ENCODE data around the gene RAPGEF5.

The RAPGEF5 gene

GRCh38 chr7:22252936-22253536 lies 103.9 kb downstream of the RAPGEF5 start:
- Mint-ChIP-seq H3K4me1 (no peaks in the 10 kb centered on the region), H3K27me3 (no peaks in the 10 kb centered on the region), H3K27ac (no peak overlapping the region), H3K36me3 (no peaks in the 10 kb centered on the region), H3K9me3 (no peaks in the 10 kb centered on the region), H3K4me3 (no peak overlapping the region)
- no peak for ATAC-seq

DNA sequence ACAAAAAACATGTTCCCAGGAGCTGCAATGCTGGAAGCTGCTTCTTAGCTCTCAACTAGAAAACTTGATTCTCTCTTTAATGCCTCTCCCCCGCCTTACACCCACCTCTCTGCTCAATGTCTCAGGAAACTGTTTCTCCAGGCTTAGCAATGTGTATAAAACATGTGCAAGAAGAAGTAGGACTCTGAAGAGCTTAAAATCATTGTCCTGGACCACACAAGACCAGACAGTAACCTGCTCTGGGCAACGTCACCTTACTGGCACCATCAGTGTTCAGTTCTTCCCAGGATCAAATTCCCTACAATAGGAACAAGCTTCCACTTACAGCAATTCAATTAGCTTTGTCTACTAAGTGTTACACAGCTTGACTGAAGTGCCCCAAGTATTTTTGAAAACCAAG lies 104.9 kb downstream of the RAPGEF5 start:
- Mint-ChIP-seq H3K27ac (no peak overlapping the region), H3K4me1 (no peaks in the 10 kb centered on the region), H3K4me3 (no peak overlapping the region), H3K36me3 (no peaks in the 10 kb centered on the region), H3K27me3 (no peaks in the 10 kb centered on the region), H3K9me3 (no peaks in the 10 kb centered on the region)
- ATAC-seq = no peak

GRCh38 chr7:22251281-22251680 lies 105.7 kb downstream of the RAPGEF5 start:
- no peak for ATAC-seq
- no peak overlapping the region for H3K27ac Mint-ChIP-seq
- no peak overlapping the region for H3K4me3 Mint-ChIP-seq
- H3K9me3 Mint-ChIP-seq = peaks cover 3% of the 10 kb centered on the region
- no peaks in the 10 kb centered on the region for H3K27me3 Mint-ChIP-seq
- H3K4me1 Mint-ChIP-seq = no peaks in the 10 kb centered on the region
- peaks cover 4% of the 10 kb centered on the region for H3K36me3 Mint-ChIP-seq

DNA sequence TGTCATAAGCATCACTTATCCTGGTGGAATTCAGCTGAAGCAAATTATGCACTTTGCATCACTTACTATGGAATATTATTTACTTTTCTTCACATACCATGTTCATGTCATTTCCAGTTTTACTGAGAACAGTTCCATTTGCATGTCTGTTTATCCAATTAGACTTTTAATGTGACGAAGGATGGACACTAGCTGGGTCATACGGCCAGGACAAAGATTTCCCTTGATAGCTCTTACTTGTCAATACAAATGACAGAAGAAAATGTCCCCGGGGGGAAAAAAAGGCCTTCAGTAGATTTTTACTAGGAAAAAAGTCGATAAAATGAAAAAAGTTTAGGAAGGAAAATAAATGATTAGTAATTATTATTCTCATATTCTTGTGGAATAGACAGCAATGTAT lies 106.6 kb downstream of the RAPGEF5 start:
- H3K9me3 Mint-ChIP-seq = peaks cover 9% of the 10 kb centered on the region
- no peak overlapping the region for H3K27ac Mint-ChIP-seq
- H3K27me3 Mint-ChIP-seq = no peaks in the 10 kb centered on the region
- H3K36me3 Mint-ChIP-seq = peaks cover 7% of the 10 kb centered on the region
- H3K4me3 Mint-ChIP-seq = no peak overlapping the region
- no peaks in the 10 kb centered on the region for H3K4me1 Mint-ChIP-seq
- ATAC-seq = no peak

DNA sequence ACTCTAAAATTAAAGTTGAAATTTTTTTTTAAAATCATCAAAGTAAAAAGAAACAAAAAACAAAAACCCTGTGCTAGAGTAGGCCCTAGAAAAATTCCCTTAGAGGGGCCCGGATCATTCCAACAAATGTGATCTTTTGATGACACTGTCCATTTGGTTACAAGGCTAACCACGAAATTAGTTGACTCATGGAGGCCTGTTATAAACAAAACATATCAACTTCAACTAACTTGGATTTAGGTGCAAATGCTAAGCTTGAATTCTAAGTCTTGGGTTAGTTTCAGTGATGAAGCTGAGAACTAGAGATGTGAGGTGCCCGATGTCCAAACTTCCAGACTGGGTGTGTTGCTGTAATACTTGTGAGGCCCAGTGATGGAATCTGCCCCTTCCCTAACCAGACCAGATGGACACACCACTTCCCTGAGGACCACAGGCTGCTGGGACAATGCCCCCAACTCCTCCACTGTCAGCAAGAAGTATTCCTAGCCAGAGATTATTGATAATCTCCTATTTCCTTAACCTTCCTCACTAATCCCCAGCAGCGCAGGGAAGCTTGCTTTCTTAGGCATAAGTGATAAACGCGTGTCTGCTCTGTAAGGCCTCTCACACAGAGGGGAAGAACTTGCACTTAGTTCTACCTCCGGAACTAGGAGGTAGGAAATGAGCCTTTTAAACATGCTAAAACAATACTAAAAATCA lies 108.7 kb downstream of the RAPGEF5 start:
- Mint-ChIP-seq H3K36me3 (peaks cover 7% of the 10 kb centered on the region), H3K9me3 (peaks cover 9% of the 10 kb centered on the region), H3K4me3 (no peak overlapping the region), H3K27me3 (no peaks in the 10 kb centered on the region), H3K4me1 (no peaks in the 10 kb centered on the region), H3K27ac (no peak overlapping the region)
- ATAC-seq = no peak

GRCh38 chr7:22241805-22242390 lies 115.1 kb downstream of the RAPGEF5 start:
- H3K4me1 Mint-ChIP-seq = no peaks in the 10 kb centered on the region
- H3K9me3 Mint-ChIP-seq = peaks cover 9% of the 10 kb centered on the region

GRCh38 chr7:22240904-22241571 lies 115.9 kb downstream of the RAPGEF5 start:
- ATAC-seq = no peak
- Mint-ChIP-seq H3K36me3 (peaks cover under 1% of the 10 kb centered on the region), H3K4me3 (no peak overlapping the region)

More at GRCh38 chr7:22241805-22242390, 115.1 kb downstream of the RAPGEF5 start:
- no peak for ATAC-seq
- H3K27me3 Mint-ChIP-seq = no peaks in the 10 kb centered on the region
- H3K4me3 Mint-ChIP-seq = no peak overlapping the region
- no peak overlapping the region for H3K27ac Mint-ChIP-seq
- peaks cover 7% of the 10 kb centered on the region for H3K36me3 Mint-ChIP-seq

GRCh38 chr7:22238354-22239311 lies 118.3 kb downstream of the RAPGEF5 start:
- Mint-ChIP-seq H3K27ac (no peak overlapping the region), H3K4me1 (no peaks in the 10 kb centered on the region), H3K9me3 (no peaks in the 10 kb centered on the region), H3K36me3 (no peaks in the 10 kb centered on the region), H3K27me3 (no peaks in the 10 kb centered on the region), H3K4me3 (no peak overlapping the region)
- no peak for ATAC-seq

More at GRCh38 chr7:22240904-22241571, 115.9 kb downstream of the RAPGEF5 start:
- Mint-ChIP-seq H3K27me3 (no peaks in the 10 kb centered on the region), H3K4me1 (no peaks in the 10 kb centered on the region), H3K9me3 (peaks cover 5% of the 10 kb centered on the region), H3K27ac (no peak overlapping the region)

- Mint-ChIP-seq H3K27ac (no peak overlapping the region), H3K27me3 (no peaks in the 10 kb centered on the region), H3K4me3 (no peak overlapping the region), H3K36me3 (no peaks in the 10 kb centered on the region), H3K4me1 (no peaks in the 10 kb centered on the region), H3K9me3 (no peaks in the 10 kb centered on the region)
- ATAC-seq = no peak
These were observed 121.8 kb downstream of the RAPGEF5 start for GRCh38 chr7:22235134-22235533.

DNA sequence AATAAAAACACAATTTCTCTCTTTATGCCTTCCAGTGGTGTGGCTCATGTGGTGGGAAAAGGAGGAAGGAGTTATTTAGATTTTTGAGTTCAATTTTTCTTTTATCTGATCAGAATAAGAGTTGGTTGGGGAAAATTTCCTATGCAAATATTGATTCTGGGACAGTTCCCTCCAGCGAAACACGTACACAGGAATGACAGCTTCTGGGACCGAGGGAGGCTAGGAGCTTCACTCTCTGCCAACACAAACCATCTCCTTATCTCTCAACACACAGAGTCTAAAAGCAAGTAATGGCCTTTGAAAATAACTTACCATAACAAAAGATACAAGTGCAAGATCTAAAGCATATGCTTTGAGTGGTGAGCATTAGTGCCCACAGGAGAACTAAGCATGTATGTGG lies 122.7 kb downstream of the RAPGEF5 start:
- Mint-ChIP-seq H3K9me3 (no peaks in the 10 kb centered on the region), H3K27me3 (no peaks in the 10 kb centered on the region), H3K27ac (no peak overlapping the region), H3K4me3 (no peak overlapping the region), H3K36me3 (no peaks in the 10 kb centered on the region), H3K4me1 (no peaks in the 10 kb centered on the region)
- no peak for ATAC-seq

GRCh38 chr7:22231806-22232205 lies 125.1 kb downstream of the RAPGEF5 start:
- Mint-ChIP-seq H3K36me3 (no peaks in the 10 kb centered on the region), H3K9me3 (no peaks in the 10 kb centered on the region), H3K27ac (no peak overlapping the region), H3K4me3 (no peak overlapping the region), H3K27me3 (no peaks in the 10 kb centered on the region), H3K4me1 (no peaks in the 10 kb centered on the region)
- no peak for ATAC-seq

DNA sequence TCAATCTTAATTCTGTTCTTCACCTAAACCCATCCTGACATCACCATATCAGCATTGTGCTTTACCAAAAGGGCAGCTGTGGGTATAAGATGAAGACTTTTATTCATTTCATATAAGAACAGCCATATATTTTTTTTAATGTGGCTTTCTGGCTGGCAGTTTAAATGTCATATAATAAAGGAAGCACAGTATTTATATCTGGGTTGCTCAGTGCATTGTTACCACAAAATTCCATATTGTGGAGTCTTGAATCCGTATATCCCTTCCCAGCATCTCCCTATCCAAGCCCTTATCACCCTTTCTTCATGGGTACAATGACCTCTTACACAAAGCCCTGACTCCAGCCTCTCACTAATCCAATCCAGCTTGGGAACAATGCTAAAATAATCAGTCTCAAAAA lies 125.8 kb downstream of the RAPGEF5 start:
- H3K4me3 Mint-ChIP-seq = no peak overlapping the region

DNA sequence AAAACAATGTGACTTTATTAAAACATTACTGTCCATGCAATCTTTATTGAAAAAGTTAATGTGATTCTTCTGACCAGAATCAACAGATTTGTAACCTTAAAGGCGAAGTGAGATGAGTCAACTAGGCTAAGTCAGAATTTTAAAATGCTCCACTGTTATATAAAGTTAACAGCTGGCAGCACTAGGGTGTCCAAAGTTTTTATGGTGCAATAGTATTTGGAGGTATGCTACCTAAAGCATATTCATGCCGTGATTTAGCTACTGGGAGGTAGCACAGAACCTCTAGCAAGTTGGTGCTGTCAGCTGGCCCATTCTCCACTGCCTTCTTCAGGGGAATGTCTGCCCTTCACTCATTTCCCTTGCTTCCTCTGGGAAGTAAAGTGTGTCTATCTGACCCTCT lies 126.7 kb downstream of the RAPGEF5 start:
- Mint-ChIP-seq H3K27ac (no peak overlapping the region), H3K36me3 (no peaks in the 10 kb centered on the region), H3K27me3 (no peaks in the 10 kb centered on the region), H3K4me3 (no peak overlapping the region), H3K4me1 (no peaks in the 10 kb centered on the region), H3K9me3 (no peaks in the 10 kb centered on the region)
- ATAC-seq = no peak

More for the DNA sequence above, 125.8 kb downstream of the RAPGEF5 start:
- Mint-ChIP-seq H3K4me1 (no peaks in the 10 kb centered on the region), H3K27ac (no peak overlapping the region), H3K36me3 (no peaks in the 10 kb centered on the region), H3K9me3 (no peaks in the 10 kb centered on the region), H3K27me3 (no peaks in the 10 kb centered on the region)
- ATAC-seq = no peak

DNA sequence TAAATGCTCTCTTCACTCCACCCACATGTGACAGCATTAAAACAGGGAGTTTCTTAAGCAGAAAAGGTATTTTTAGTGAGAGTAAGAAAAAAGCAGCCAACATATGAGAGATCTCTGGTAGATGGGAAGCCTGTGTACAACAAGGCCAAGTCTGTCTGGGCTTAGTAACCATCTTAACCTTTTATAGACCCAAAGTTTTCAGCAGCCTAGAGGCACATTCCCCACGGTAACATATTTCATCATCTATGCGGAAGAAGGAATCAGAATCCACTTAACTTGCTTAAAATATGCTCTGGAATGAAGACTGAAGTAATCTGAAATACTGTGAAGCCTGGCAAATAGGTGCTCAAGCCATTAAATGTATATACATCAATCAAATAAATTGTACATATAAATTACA lies 127.8 kb downstream of the RAPGEF5 start:
- Mint-ChIP-seq H3K36me3 (no peaks in the 10 kb centered on the region), H3K4me3 (no peak overlapping the region), H3K27me3 (no peaks in the 10 kb centered on the region), H3K27ac (no peak overlapping the region), H3K4me1 (no peaks in the 10 kb centered on the region), H3K9me3 (no peaks in the 10 kb centered on the region)
- no peak for ATAC-seq

DNA sequence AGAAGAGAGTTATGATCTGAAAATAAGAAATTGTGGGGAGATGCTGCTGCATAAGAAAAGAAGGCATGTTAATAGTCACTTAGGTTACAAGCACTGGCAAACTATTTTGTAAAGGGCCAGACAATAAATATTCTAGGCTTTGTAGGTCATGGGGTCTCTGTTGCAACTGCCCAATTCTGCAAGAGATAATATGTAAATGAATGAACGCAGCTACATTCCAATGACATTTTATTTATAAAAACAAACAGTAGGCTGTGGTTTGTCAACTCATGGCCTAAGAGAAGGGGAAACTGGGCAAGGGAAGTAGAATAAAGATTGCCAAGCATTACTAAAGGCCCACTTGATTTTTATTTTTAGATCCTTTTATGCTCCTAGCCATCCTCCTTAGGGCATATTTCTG lies 133.1 kb downstream of the RAPGEF5 start:
- H3K27me3 Mint-ChIP-seq = no peaks in the 10 kb centered on the region
- peaks cover 4% of the 10 kb centered on the region for H3K36me3 Mint-ChIP-seq
- H3K4me3 Mint-ChIP-seq = no peak overlapping the region
- no peaks in the 10 kb centered on the region for H3K4me1 Mint-ChIP-seq
- no peak for ATAC-seq
- H3K27ac Mint-ChIP-seq = no peak overlapping the region
- H3K9me3 Mint-ChIP-seq = peaks cover 3% of the 10 kb centered on the region
